Calu3 (cell line): ENCODE data around the gene CSMD2. TPM values are rescaled to one million over a fixed set of nuclear protein-coding genes. Genes with fewer than 3 reads are reported as not detected.

Experiments used
- BruUV-seq: library from RNA; stranded (reverse); fragments of 400-500 nt; replicated peaks from 2 replicates; lab custom pipeline; 2021; lab: Mats Ljungman, UMichigan
- CTCF ChIA-PET: fragments of 300-600 bp; sonication (Branson Sonifier 250); formaldehyde crosslinking; loops from one replicate; lab custom pipeline; 2022; ENCODE audit warnings: antibody characterized with exemption; lab: Charles Lee
- DNase-seq: peaks from one replicate; pipeline ENCODE4 v3.0.0; 2022
- H3K27ac Mint-ChIP-seq: one replicate; pipeline ENCODE4 v1.8.0; 2022; ENCODE audit warnings: mixed read lengths; ENCODE audit not compliant: unreplicated experiment
- H3K27me3 Mint-ChIP-seq: one replicate; pipeline ENCODE4 v1.8.0; 2022; ENCODE audit warnings: mixed read lengths; ENCODE audit not compliant: unreplicated experiment
- H3K36me3 Mint-ChIP-seq: one replicate; pipeline ENCODE4 v1.8.0; 2022; ENCODE audit warnings: mild to moderate bottlenecking, moderate library complexity, mixed read lengths; ENCODE audit not compliant: insufficient read depth, unreplicated experiment
- H3K4me1 Mint-ChIP-seq: one replicate; pipeline ENCODE4 v1.8.0; 2022; ENCODE audit warnings: mild to moderate bottlenecking, low read depth, mixed read lengths; ENCODE audit not compliant: unreplicated experiment
- H3K4me3 Mint-ChIP-seq: one replicate; pipeline ENCODE4 v1.8.0; 2022; ENCODE audit warnings: mild to moderate bottlenecking, low read depth, moderate library complexity, mixed read lengths; ENCODE audit not compliant: unreplicated experiment
- H3K9me3 Mint-ChIP-seq: one replicate; pipeline ENCODE4 v1.8.0; 2022; ENCODE audit warnings: low read depth, mixed read lengths; ENCODE audit not compliant: unreplicated experiment
- intact Hi-C: fragments of 100-400 bp; cut with micrococcal nuclease; formaldehyde crosslinking; loops from one replicate; pipeline ENCODE4 v1.10.0; 2022; ENCODE audit not compliant: unreplicated experiment
- total RNA-seq: library from RNA; stranded (reverse); gene quantifications from 2 replicates; pipeline ENCODE4 v1.2.3, GENCODE V29; 2022
- TF ChIP-seq, protein P1 (sequence below): fragments of 200-600 bp; IDR thresholded peaks from one replicate; pipeline ENCODE4 v1.8.0; 2022; ENCODE audit warnings: antibody characterized with exemption; ENCODE audit not compliant: unreplicated experiment

The CSMD2 gene
- total RNA-seq, 1 experiment from 2014 or later, result not detected

- no peaks in the 10 kb centered on the region for H3K4me1 Mint-ChIP-seq
- DNase-seq, result no peak
- intact Hi-C loops, result no loop called here
- CTCF ChIA-PET, result no interaction called here
- TF ChIP-seq, protein P1, sequence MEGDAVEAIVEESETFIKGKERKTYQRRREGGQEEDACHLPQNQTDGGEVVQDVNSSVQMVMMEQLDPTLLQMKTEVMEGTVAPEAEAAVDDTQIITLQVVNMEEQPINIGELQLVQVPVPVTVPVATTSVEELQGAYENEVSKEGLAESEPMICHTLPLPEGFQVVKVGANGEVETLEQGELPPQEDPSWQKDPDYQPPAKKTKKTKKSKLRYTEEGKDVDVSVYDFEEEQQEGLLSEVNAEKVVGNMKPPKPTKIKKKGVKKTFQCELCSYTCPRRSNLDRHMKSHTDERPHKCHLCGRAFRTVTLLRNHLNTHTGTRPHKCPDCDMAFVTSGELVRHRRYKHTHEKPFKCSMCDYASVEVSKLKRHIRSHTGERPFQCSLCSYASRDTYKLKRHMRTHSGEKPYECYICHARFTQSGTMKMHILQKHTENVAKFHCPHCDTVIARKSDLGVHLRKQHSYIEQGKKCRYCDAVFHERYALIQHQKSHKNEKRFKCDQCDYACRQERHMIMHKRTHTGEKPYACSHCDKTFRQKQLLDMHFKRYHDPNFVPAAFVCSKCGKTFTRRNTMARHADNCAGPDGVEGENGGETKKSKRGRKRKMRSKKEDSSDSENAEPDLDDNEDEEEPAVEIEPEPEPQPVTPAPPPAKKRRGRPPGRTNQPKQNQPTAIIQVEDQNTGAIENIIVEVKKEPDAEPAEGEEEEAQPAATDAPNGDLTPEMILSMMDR, result no peak
- no peaks in the 10 kb centered on the region for H3K36me3 Mint-ChIP-seq
- no TSS peak for BruUV-seq
- H3K4me3 Mint-ChIP-seq, result no peak overlapping the region
- peaks cover 3% of the 10 kb centered on the region for H3K9me3 Mint-ChIP-seq
- H3K27ac Mint-ChIP-seq, result no peak overlapping the region
- H3K27me3 Mint-ChIP-seq, result peaks cover 26% of the 10 kb centered on the region
Observed at GRCh38 chr1:33740040-33740744, 424.8 kb downstream of the CSMD2 start.

DNA sequence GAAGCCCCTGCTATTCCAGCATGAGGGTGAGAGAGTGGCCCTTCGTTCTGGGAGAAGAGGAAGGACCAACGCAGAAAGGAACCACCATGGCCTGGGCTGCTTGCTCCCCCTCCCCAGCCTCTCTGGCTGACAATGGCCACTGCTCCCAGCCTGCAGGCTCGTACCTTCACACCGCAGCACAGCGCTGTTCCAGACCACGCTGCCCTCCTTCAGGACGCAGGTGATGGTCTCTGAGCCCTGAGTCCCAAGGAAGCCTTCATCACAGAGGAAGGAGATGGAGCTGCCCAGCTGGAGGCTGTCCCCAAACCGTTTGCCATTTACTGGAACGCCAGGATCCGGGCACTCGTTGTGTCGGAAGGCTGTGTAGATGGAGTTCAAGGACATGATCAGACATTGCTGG, 426.1 kb downstream of the CSMD2 start:
- BruUV-seq, result no TSS peak
- Mint-ChIP-seq H3K4me3 (no peak overlapping the region), H3K9me3 (peaks cover 3% of the 10 kb centered on the region), H3K36me3 (no peaks in the 10 kb centered on the region), H3K27ac (no peak overlapping the region), H3K27me3 (peaks cover 26% of the 10 kb centered on the region), H3K4me1 (no peaks in the 10 kb centered on the region)
- DNase-seq, result no peak
- intact Hi-C loops, result no loop called here
- TF ChIP-seq, protein P1, result no peak
- CTCF ChIA-PET, result no interaction called here

DNA sequence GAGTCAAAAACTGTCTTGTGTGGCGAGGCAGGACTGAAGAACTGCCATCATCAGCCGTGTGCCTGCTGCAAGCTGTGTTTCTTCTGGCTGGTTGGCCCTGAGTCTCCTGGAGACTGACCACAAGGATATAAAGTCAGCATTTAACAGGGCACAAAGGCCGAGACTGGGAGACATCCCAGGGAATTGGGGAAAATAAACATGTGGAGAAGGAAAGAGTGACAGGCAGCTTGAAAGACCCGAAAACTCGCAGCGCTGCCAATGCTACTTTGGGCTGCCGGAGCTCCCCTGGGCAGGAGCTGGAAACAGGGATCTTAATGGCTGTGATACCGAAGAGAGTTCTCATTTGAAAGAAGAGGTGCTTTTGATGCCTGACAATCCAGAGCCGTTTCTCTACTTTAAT, 426.5 kb downstream of the CSMD2 start:
- Mint-ChIP-seq H3K4me3 (no peak overlapping the region), H3K27me3 (peaks cover 26% of the 10 kb centered on the region), H3K4me1 (no peaks in the 10 kb centered on the region), H3K9me3 (peaks cover 3% of the 10 kb centered on the region), H3K36me3 (no peaks in the 10 kb centered on the region), H3K27ac (no peak overlapping the region)
- TF ChIP-seq, protein P1, result no peak
- intact Hi-C loops, result no loop called here
- CTCF ChIA-PET, result no interaction called here
- no peak for DNase-seq
- BruUV-seq, result no TSS peak

DNA sequence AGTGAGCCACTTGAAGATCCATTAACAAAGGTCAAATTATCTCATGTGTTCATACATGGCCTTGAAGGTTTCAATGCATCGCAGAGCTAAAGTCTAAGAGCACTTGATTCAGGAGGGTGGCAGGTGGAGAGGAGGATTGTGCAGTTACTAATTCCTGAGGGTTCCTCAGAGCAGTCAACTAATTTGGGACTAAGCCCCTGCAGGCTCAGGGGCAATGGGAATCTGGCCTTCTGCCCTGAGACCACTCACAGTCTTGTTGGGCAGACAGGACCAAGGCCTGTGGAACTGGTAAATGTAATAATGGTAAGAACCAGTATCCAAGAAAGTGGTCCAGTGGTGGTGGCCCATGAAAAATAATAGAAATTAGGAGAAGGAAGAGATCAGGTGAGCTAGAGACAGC, 428.5 kb downstream of the CSMD2 start:
- H3K36me3 Mint-ChIP-seq, result no peaks in the 10 kb centered on the region
- TF ChIP-seq, protein P1, result no peak
- no peak overlapping the region for H3K27ac Mint-ChIP-seq
- H3K4me1 Mint-ChIP-seq, result no peaks in the 10 kb centered on the region
- H3K9me3 Mint-ChIP-seq, result no peaks in the 10 kb centered on the region
- BruUV-seq, result no TSS peak
- intact Hi-C loops, result no loop called here
- no peak overlapping the region for H3K4me3 Mint-ChIP-seq
- no peak for DNase-seq
- CTCF ChIA-PET, result no interaction called here
- peaks cover 31% of the 10 kb centered on the region for H3K27me3 Mint-ChIP-seq
